Left lung (tissue), 10 donors: Measurements from ENCODE around the gene SAMHD1. TPM values are rescaled to one million over a fixed set of nuclear protein-coding genes. Genes with fewer than 3 reads are reported as not detected.
A peak's percentile ranks its signal among the peaks of the same experiment; 100 is the strongest.

Source experiments
- ATAC-seq: fragments of 200-7000 bp; cut with Tn5 transposase; one replicate; pipeline ENCODE4 v1.9.1; 2020; ENCODE audit warnings: moderate library complexity
- DNase-seq, 4 donors: peaks; one replicate each; pipeline ENCODE4 v3.0.0-alpha.2; 2013 to 2020
- H3K27ac ChIP-seq, 2 donors: fragments of 200-600 bp; sonication (generic) in 1 of 2; one replicate each; pipeline versions ENCODE4 v1.5.0 to v1.8.0; 2020 to 2021
- H3K27me3 ChIP-seq, 2 donors: fragments of 200-600 bp; sonication (generic) in 1 of 2; one replicate each; pipeline versions ENCODE4 v1.5.0 to v1.8.0; 2020 to 2021
- H3K36me3 ChIP-seq, 2 donors: fragments of 200-600 bp; sonication (generic) in 1 of 2; one replicate each; pipeline versions ENCODE4 v1.5.0 to v1.8.0; 2020 to 2021
- H3K4me1 ChIP-seq, 2 donors: fragments of 200-600 bp; one replicate each; pipeline ENCODE4 v1.8.0; 2021
- H3K4me3 ChIP-seq, 2 donors: fragments of 200-600 bp; sonication (generic) in 1 of 2; one replicate each; pipeline versions ENCODE4 v1.5.0 to v1.8.0; 2020 to 2021; ENCODE audit warnings: mild to moderate bottlenecking in 1 of 2
- H3K9me3 ChIP-seq, 2 donors: fragments of 200-600 bp; sonication (generic) in 1 of 2; one replicate each; pipeline versions ENCODE4 v1.5.0 to v1.8.0; 2020 to 2021
- intact Hi-C, 2 donors: fragments of 100-400 bp; cut with DNase I; formaldehyde crosslinking; loops; one replicate each; pipeline versions ENCODE4 v1.11.2 to v1.14.2; 2022
- polyA plus RNA-seq, 6 donors: library from polyadenylated mRNA; unstranded; fragments of 120-200 nt; gene quantifications; one replicate each; pipeline ENCODE4 v1.2.1, GENCODE V29; 2013; ENCODE audit not compliant: insufficient read length in 6 of 6
- total RNA-seq, 2 donors: library from RNA; stranded (reverse); fragmentation: NEBNext Ultra II Directional; extraction: Animal tissue kit (Norgen Biotek cat#: 25700); gene quantifications; one replicate each; pipeline ENCODE4 v1.2.1, GENCODE V29; 2021
- TF ChIP-seq, protein P1 (sequence below), 2 donors: fragments of 200-600 bp; sonication (generic) in 1 of 2; IDR thresholded peaks; one replicate each; pipeline versions ENCODE4 v1.5.0 to v1.8.0; 2021; ENCODE audit warnings: antibody characterized with exemption in 2 of 2
- donor health status: DM: no; HTN: yes; CAD: no.
- donor health status: DM: no; HTN: no; CAD: no.

The SAMHD1 gene
- total and polyA plus RNA-seq, 8 donors, result 31.8 to 197 (median 38.7) TPM

DNA sequence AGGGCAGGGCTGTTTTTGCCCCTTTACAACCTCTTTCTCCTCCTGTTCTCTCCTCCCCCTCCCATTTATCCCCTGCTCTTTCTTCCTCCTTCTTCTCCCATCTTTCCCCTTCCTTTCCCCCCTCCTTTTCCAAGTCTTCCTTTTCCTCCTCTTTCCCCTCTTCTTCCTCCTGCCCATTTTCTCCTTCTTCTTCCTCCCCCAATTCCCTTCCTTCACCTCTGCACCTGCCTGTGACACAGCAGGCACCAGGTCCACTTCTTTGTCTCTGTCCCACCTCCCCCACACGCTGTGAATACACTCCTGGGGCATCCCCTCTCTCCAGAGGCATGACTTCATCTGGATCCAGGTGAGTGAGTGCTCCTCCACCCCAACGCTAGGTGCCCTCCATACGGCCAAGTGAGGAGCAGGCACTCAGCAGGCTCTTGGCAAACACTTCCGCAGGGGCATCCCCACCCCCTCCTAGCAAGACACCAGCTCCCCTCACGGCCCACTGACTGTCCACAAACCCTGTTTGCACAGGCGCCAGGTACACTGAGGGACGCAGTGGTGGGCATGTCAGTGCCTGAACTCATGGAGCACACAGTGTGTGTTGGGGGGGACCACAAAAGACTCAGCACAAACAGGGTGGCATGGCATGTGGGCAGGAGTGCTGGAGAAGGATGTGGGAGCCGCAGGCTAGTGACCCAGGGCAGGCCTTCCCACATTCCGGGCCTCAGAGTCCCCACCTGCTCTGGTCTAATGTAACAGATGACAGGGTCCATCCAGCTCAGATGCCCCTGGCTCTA, 86.2 kb downstream of the SAMHD1 start:
- Histone ChIP-seq H3K4me1 (peaks cover 7 to 43% of the 10 kb centered on the region in 2 donors), H3K36me3 (no peaks in the 10 kb centered on the region), H3K27me3 (peaks cover 0 to 34% of the 10 kb centered on the region in 2 donors), H3K27ac (no peak overlapping the region), H3K9me3 (no peaks in the 10 kb centered on the region), H3K4me3 (no peak overlapping the region)
- DNase-seq (peak in 1 of 4 donors; percentile 29), ATAC-seq (no peak)
- TF ChIP-seq, protein P1, sequence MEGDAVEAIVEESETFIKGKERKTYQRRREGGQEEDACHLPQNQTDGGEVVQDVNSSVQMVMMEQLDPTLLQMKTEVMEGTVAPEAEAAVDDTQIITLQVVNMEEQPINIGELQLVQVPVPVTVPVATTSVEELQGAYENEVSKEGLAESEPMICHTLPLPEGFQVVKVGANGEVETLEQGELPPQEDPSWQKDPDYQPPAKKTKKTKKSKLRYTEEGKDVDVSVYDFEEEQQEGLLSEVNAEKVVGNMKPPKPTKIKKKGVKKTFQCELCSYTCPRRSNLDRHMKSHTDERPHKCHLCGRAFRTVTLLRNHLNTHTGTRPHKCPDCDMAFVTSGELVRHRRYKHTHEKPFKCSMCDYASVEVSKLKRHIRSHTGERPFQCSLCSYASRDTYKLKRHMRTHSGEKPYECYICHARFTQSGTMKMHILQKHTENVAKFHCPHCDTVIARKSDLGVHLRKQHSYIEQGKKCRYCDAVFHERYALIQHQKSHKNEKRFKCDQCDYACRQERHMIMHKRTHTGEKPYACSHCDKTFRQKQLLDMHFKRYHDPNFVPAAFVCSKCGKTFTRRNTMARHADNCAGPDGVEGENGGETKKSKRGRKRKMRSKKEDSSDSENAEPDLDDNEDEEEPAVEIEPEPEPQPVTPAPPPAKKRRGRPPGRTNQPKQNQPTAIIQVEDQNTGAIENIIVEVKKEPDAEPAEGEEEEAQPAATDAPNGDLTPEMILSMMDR (IDR thresholded peaks at IDR 0.05), result no peak
- intact Hi-C loops, result no loop called here

DNA sequence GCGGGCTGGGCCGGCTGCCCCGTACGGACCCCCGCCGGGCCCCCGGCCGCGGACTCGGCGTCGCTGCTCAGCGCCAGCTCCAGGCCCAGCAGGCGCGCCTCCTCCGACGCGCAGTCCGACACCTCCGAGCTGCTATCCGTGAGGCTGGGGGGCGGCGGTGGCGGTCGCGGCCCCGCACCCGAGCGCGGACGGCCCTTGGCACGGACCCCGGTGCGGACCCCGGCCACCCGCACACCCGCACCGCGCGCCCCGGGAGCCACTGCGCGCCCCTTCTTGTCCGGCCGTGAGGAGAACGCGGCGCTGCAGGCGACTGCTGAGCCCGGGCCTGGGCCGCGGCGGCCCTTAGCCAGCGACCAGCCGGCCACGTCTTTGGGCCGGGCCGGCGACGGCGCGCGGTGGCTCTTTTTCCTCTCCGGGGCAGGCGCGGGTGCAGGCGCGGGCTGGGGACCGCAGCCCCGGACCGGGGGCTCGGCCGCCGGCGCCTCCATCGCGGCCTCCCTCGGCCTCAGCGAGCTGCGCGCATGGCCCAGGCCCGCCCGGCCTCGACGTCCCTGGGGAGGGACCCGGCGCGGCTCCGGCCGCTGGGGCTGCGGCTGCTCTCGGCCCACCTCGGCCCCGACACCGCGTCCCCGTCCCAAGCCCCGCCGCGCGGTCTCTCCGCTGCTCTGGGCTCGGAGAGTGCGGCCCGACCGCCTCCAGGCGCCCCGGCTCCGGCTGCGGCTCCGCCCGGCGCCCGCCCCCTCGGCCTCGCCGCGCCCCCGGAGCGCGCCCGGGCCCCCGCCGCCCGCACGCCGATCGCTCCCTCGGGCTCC, 88.4 kb downstream of the SAMHD1 start:
- Histone ChIP-seq H3K27ac (peak overlapping the region; percentile 70 to 76), H3K9me3 (no peaks in the 10 kb centered on the region), H3K4me3 (peak overlapping the region; percentile 53 to 58), H3K27me3 (peaks cover 0 to 34% of the 10 kb centered on the region in 2 donors), H3K4me1 (peaks cover 12 to 60% of the 10 kb centered on the region in 2 donors), H3K36me3 (no peaks in the 10 kb centered on the region)
- peak in 1 of 4 donors; percentile 84 for DNase-seq
- ATAC-seq, result no peak
- TF ChIP-seq, protein P1 (IDR thresholded peaks at IDR 0.05), result no peak
- intact Hi-C loops, result no loop called here

DNA sequence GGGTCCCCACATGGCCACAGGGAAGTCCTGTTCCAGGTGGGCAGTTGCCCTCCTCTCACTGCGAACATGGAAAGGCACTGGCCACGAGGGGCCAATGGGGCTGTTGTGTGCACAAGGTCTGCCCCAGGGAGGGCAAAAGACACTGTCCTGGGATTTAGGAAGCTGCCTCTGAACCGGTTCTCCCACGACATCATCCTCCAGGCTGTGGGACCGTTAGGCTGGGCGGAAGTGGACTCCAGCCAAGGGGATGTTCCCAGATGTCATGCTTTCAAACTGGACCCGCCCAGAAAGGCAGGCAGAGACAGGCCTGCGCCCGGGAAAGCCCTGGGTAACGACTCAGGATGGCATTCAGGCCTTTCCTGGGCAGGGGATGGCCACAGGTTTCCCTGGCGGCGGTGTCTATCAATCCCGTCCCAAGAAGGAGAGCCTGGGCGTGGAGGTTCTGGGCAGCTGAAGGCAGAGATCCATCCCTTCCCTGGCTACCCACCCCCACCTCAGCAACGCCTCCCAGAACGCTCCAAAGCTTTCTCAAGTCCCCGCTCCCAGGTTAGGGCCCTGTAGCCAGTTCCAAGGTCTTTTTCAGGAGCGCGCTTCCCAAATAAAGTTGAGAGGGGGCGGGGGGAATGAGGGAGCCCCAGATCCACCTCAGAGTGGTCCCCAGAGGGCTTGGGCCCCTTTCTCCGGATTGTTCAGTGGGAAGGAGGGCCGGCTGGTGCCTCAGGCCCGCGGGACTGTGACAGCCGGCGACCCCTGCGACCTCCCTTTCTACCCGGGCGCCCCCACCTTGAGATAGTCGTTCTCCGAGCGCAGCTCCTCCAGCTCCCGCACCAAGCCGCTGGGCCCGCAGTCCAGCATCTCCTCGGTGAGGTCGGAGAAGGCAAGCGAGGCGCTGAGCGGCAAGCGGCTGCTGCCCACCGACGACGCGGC, 89.4 kb downstream of the SAMHD1 start:
- H3K4me3 ChIP-seq, result peak overlapping the region; percentile 53 to 58
- peak; percentile 75 to 89 (median 78) for DNase-seq
- H3K27me3 ChIP-seq, result peaks cover 0 to 34% of the 10 kb centered on the region in 2 donors
- peak; percentile 41 for ATAC-seq
- peak overlapping the region; percentile 70 to 76 for H3K27ac ChIP-seq
- TF ChIP-seq, protein P1 (IDR thresholded peaks at IDR 0.05), result no peak
- H3K4me1 ChIP-seq, result peaks cover 18 to 68% of the 10 kb centered on the region in 2 donors
- intact Hi-C loops, result no loop called here
- no peaks in the 10 kb centered on the region for H3K36me3 ChIP-seq
- no peaks in the 10 kb centered on the region for H3K9me3 ChIP-seq

DNA sequence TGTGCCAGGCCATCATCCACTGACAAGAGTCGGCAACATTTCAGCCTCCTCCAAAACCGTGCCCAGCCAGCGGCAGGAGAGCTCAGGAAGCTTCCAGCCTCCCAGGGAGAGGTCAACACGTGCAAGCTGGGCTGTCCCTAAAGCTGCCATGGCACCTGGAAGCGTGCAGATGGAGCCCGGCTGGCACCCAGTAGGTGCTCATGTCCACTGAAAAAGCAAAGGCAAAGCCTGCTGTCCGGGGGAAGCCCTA, 90.0 kb downstream of the SAMHD1 start:
- no peaks in the 10 kb centered on the region for H3K36me3 ChIP-seq
- intact Hi-C loops, result no loop called here
- TF ChIP-seq, protein P1 (IDR thresholded peaks at IDR 0.05), result no peak
- peak overlapping the region; percentile 70 to 76 for H3K27ac ChIP-seq
- H3K4me3 ChIP-seq, result peak overlapping the region; percentile 53 to 58
- H3K27me3 ChIP-seq, result peaks cover 0 to 34% of the 10 kb centered on the region in 2 donors
- DNase-seq (no peak), ATAC-seq (no peak)
- H3K4me1 ChIP-seq, result peaks cover 24 to 69% of the 10 kb centered on the region in 2 donors
- H3K9me3 ChIP-seq, result no peaks in the 10 kb centered on the region
